ENCODE data around the gene RAP1GDS1.

- TF ChIP-seq, protein P1, sequence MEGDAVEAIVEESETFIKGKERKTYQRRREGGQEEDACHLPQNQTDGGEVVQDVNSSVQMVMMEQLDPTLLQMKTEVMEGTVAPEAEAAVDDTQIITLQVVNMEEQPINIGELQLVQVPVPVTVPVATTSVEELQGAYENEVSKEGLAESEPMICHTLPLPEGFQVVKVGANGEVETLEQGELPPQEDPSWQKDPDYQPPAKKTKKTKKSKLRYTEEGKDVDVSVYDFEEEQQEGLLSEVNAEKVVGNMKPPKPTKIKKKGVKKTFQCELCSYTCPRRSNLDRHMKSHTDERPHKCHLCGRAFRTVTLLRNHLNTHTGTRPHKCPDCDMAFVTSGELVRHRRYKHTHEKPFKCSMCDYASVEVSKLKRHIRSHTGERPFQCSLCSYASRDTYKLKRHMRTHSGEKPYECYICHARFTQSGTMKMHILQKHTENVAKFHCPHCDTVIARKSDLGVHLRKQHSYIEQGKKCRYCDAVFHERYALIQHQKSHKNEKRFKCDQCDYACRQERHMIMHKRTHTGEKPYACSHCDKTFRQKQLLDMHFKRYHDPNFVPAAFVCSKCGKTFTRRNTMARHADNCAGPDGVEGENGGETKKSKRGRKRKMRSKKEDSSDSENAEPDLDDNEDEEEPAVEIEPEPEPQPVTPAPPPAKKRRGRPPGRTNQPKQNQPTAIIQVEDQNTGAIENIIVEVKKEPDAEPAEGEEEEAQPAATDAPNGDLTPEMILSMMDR (conservative IDR thresholded peaks at IDR 0.05), result no peak
- no peak for TF ChIP-seq EZH2 (IDR thresholded peaks at IDR 0.05; ENCODE audit: low read depth)
Measured at GRCh38 chr4:98262431-98262830, 1.2 kb downstream of the RAP1GDS1 start.

All from PC-9 (cell line).